ENCODE data around the gene ZNF506.
"Not testable (repeated sequence)": the region's sequence is repeated elsewhere in the genome, so short reads cannot be mapped to it uniquely, and the experiment has no call there.

The ZNF506 gene

DNA sequence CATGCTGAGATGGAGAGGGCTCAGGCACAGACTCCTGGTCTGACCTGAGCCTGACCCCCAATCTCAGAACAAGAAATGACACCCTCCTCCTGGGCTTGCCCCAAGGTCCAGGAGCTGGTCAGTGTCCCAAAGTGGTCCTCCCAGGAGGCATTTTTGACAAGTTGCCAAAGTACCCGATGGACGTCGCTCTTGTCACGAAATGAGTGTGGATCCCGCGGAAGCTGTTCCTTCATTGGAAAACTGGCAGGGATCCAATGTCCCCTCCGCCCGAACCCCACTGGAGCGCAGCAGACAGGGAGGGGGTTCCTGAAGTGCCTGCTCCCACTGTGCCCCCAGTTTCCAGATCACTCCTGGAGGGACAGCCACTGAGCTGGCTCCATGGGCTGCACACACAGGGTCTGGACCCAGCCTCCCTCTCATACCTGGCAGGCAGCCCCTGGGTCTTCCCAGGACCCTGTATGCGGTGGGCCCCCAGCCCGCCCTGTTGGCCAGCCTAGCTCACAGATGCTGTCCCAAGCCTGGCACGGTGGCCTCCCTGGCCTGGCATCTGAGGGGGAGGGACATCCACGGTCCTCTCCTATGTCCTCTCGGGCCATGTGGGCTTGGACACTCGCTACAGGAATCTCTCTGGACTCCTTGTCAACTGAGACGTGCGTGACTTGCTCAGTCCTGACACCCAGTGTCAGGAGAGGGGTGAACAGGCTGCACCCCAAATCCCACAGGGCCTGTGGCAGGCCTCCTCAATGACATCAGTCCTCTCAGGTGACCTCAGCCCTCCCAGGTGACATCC lies 75.9 kb downstream of the ZNF506 start:
- DNase-seq (ENCODE audit: low read depth in 2 of 2): no peak

DNA sequence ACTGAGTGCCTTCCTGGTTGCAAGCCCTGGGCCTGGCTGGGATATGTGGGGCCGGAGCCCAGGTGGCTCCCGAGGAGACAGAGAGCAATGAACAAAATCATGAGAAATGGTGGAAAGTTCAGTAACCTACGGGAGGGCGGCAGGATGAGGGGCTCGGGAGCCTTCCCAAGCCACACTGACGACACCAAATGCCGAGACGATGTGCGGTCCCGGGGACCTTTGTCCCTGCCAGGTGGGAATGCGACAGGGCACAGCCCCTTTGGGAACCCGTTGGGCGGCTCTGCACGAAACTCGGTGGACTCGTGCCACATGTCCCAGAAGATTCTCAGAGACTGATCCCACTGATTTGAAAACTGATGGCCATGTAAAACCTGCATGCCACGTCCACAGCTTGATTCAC lies 76.9 kb downstream of the ZNF506 start:
- DNase-seq (ENCODE audit: low read depth in 2 of 2): no peak

DNA sequence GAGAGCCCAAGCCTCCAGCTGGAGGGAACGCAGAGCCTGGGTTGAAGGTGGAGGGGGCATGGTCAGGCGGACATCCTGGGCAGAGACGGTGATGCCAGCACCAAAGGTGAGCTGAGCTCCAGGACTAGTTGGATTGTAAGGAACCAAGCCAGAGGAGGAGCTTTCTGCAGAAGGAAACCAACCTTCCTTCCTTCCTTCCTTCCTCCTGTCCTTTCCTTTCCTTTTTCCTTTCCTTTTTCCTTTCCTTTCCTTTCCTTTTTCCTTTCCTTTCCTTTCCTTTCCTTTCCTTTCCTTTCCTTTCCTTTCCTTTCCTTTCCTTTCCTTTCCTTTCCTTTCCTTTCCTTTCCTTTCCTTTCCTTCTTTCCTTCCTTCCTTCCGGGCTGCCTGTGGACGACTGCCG lies 77.6 kb downstream of the ZNF506 start:
- not testable (repeated sequence) for DNase-seq (ENCODE audit: low read depth in 2 of 2)

DNA sequence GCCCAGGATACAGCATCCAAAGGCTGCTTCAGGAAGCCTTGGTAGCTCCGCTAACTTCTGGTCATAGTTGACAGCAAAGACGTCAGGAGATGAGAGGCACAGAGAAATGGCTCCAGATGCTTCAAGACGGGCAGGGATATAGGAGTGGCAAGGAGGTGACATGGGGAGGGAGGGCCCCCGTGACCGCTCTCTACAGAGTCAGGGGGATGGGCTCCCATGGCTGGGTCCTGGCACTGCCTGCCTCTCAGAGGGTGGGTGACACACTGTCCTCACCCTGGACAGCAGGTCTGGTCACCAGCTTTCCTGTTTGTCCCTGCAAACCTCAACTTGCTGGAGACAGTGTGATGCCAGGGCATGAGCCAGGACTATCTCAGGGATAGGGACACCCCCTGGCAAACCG lies 78.4 kb downstream of the ZNF506 start:
- DNase-seq (ENCODE audit: low read depth in 2 of 2): no peak

DNA sequence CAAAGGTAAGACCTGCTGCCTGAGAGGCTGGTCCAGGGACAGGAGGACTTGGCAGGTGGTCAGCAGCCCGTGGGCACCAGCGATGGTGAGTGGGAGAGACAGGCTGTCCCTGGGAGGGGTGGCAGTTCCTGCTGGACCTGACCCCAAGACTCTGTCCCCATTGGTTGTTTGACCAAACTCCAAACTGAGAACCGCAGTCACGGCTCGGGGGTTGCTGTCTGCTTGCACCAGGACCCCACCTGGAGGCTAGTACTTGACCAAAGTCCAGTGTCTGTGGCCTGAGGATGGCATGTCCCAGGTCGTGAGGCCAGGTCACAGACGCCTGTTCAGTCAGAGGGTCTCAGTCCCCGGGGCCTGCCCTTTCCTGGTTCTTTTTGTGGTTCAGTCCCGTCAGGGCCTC lies 78.8 kb downstream of the ZNF506 start:
- no peak for DNase-seq (ENCODE audit: low read depth in 2 of 2)

Data from stimulated activated CD8-positive, alpha-beta memory T cell treated with anti-CD3 and anti-CD28 coated beads, Interleukin-15, amount 100 ng/mL, for 4 hours (primary cell).